MG63 (cell line): ENCODE measurements around the gene ZBTB7B. TPM values are rescaled to one million over a fixed set of nuclear protein-coding genes. Genes with fewer than 3 reads are reported as not detected.

Experiments used
- DNase-seq: peaks from one replicate; pipeline ENCODE4 v3.0.0-alpha.2; 2020
- H3K27me3 ChIP-seq: fragments of 250-450 bp; sonication (Bioruptor Pico); 2 replicates; pipeline ENCODE4 v1.5.1; 2020; ENCODE audit warnings: mild to moderate bottlenecking, moderate library complexity
- H3K36me3 ChIP-seq: fragments of 250-450 bp; sonication (Bioruptor Pico); 2 replicates; pipeline ENCODE4 v1.5.1; 2020; ENCODE audit warnings: mild to moderate bottlenecking, moderate library complexity
- H3K4me3 ChIP-seq: fragments of 250-450 bp; sonication (Bioruptor Pico); 2 replicates; pipeline ENCODE4 v1.5.1; 2020; ENCODE audit warnings: mild to moderate bottlenecking, moderate library complexity
- H3K9me3 ChIP-seq: fragments of 250-450 bp; sonication (Bioruptor Pico); 2 replicates; pipeline ENCODE4 v1.5.1; 2020; ENCODE audit warnings: mild to moderate bottlenecking, moderate library complexity
- total RNA-seq: library from RNA; depleted of rRNA; stranded (reverse); fragments of >200 nt; shearing (Covaris generic); gene quantifications from 2 replicates; pipeline ENCODE4 v1.2.3, GENCODE V29; 2014; ENCODE audit warnings: low replicate concordance

Gene ZBTB7B
- total RNA-seq, 1 experiment from 2014 or later: 60.5 TPM

GRCh38 chr1:155050560-155051341, 48.1 kb downstream of the ZBTB7B start, which contains the start of gene ADAM15:
ADAM15 (plus strand) TSS chr1:155051316; CDS start chr1:155051387, 71 bp downstream.
- Histone ChIP-seq H3K36me3 (peaks cover 32% of the 10 kb centered on the region), H3K27me3 (no peaks in the 10 kb centered on the region), H3K9me3 (no peaks in the 10 kb centered on the region), H3K4me3 (peak within 1 kb of the TSS; percentile 75)
- DNase-seq: peak; percentile 87

GRCh38 chr1:155051342-155051776, 48.8 kb downstream of the ZBTB7B start:
- DNase-seq: peak; percentile 23
- Histone ChIP-seq H3K36me3 (peaks cover 38% of the 10 kb centered on the region), H3K4me3 (peak overlapping the region; percentile 75)

GRCh38 chr1:155051777-155052398, 49.3 kb downstream of the ZBTB7B start:
- Histone ChIP-seq H3K27me3 (no peaks in the 10 kb centered on the region), H3K36me3 (peaks cover 43% of the 10 kb centered on the region), H3K4me3 (peak overlapping the region; percentile 75), H3K9me3 (no peaks in the 10 kb centered on the region)
- DNase-seq: peak; percentile 81

More at GRCh38 chr1:155051342-155051776, 48.8 kb downstream of the ZBTB7B start:
- H3K27me3 ChIP-seq: no peaks in the 10 kb centered on the region
- no peaks in the 10 kb centered on the region for H3K9me3 ChIP-seq

GRCh38 chr1:155052439-155053395, 50.1 kb downstream of the ZBTB7B start:
- H3K27me3 ChIP-seq: no peaks in the 10 kb centered on the region
- DNase-seq: no peak
- H3K4me3 ChIP-seq: peak overlapping the region; percentile 75
- H3K36me3 ChIP-seq: peaks cover 52% of the 10 kb centered on the region
- no peaks in the 10 kb centered on the region for H3K9me3 ChIP-seq

- H3K9me3 ChIP-seq: no peaks in the 10 kb centered on the region
- no peak for DNase-seq
- H3K36me3 ChIP-seq: peaks cover 61% of the 10 kb centered on the region
- H3K4me3 ChIP-seq: no peak overlapping the region
- H3K27me3 ChIP-seq: no peaks in the 10 kb centered on the region
Measured at GRCh38 chr1:155053531-155054105, 51.0 kb downstream of the ZBTB7B start.

GRCh38 chr1:155057104-155057503, 54.5 kb downstream of the ZBTB7B start:
- DNase-seq: no peak
- Histone ChIP-seq H3K36me3 (peaks cover 78% of the 10 kb centered on the region), H3K9me3 (no peaks in the 10 kb centered on the region), H3K4me3 (no peak overlapping the region), H3K27me3 (no peaks in the 10 kb centered on the region)

GRCh38 chr1:155057788-155058211, 55.2 kb downstream of the ZBTB7B start:
- DNase-seq: no peak
- Histone ChIP-seq H3K4me3 (no peak overlapping the region), H3K9me3 (no peaks in the 10 kb centered on the region), H3K27me3 (no peaks in the 10 kb centered on the region), H3K36me3 (peaks cover 79% of the 10 kb centered on the region)

GRCh38 chr1:155060736-155061135, 58.1 kb downstream of the ZBTB7B start:
- no peak for DNase-seq
- H3K27me3 ChIP-seq: no peaks in the 10 kb centered on the region
- H3K36me3 ChIP-seq: peaks cover 57% of the 10 kb centered on the region
- H3K4me3 ChIP-seq: no peak overlapping the region
- no peaks in the 10 kb centered on the region for H3K9me3 ChIP-seq

GRCh38 chr1:155061381-155062150, 59.0 kb downstream of the ZBTB7B start:
- peaks cover 49% of the 10 kb centered on the region for H3K36me3 ChIP-seq
- H3K4me3 ChIP-seq: no peak overlapping the region
- no peaks in the 10 kb centered on the region for H3K27me3 ChIP-seq
- no peaks in the 10 kb centered on the region for H3K9me3 ChIP-seq
- DNase-seq: peak; percentile 85

- Histone ChIP-seq H3K36me3 (peaks cover 42% of the 10 kb centered on the region), H3K27me3 (no peaks in the 10 kb centered on the region), H3K9me3 (no peaks in the 10 kb centered on the region), H3K4me3 (no peak overlapping the region)
- no peak for DNase-seq
Measured at GRCh38 chr1:155062151-155062686, 59.6 kb downstream of the ZBTB7B start.

- Histone ChIP-seq H3K27me3 (no peaks in the 10 kb centered on the region), H3K4me3 (peak overlapping the region; percentile 85)
- DNase-seq: no peak
Measured at GRCh38 chr1:155062702-155063411, 60.3 kb downstream of the ZBTB7B start.

GRCh38 chr1:155063550-155064110, 61.0 kb downstream of the ZBTB7B start, which contains the start of gene EFNA4:
EFNA4 (plus strand) TSS chr1:155063740; CDS start chr1:155063824, 84 bp downstream.
- peak within 1 kb of the TSS; percentile 85 for H3K4me3 ChIP-seq
- H3K27me3 ChIP-seq: no peaks in the 10 kb centered on the region
- H3K9me3 ChIP-seq: no peaks in the 10 kb centered on the region
- DNase-seq: peak; percentile 85
- H3K36me3 ChIP-seq: peaks cover 28% of the 10 kb centered on the region

More at GRCh38 chr1:155062702-155063411, 60.3 kb downstream of the ZBTB7B start:
- Histone ChIP-seq H3K36me3 (peaks cover 36% of the 10 kb centered on the region), H3K9me3 (no peaks in the 10 kb centered on the region)

GRCh38 chr1:155064111-155064831, 61.7 kb downstream of the ZBTB7B start:
- Histone ChIP-seq H3K9me3 (no peaks in the 10 kb centered on the region), H3K36me3 (peaks cover 27% of the 10 kb centered on the region), H3K4me3 (peak overlapping the region; percentile 85), H3K27me3 (no peaks in the 10 kb centered on the region)
- no peak for DNase-seq
